HEK293 (cell line): ENCODE measurements around the gene PANK2.
A peak's percentile ranks its signal among the peaks of the same experiment; 100 is the strongest.

Source experiments
- ATF2 ChIP-seq: fragments of 450-650 bp; formaldehyde crosslinking; IDR thresholded peaks from 2 replicates; pipeline ENCODE4 v1.5.1; 2016; ENCODE audit warnings: missing biosample characterization, missing genetic modification characterization, low read depth
- BCL6B ChIP-seq: fragments of 450-650 bp; formaldehyde crosslinking; IDR thresholded peaks from 2 replicates; pipeline ENCODE4 v1.5.1; 2017; ENCODE audit warnings: missing biosample characterization, missing genetic modification characterization
- EGR2 ChIP-seq: fragments of 450-650 bp; formaldehyde crosslinking; IDR thresholded peaks from 2 replicates; pipeline ENCODE4 v1.5.1; 2016; ENCODE audit warnings: low read depth, missing biosample characterization, missing genetic modification characterization
- KLF8 ChIP-seq: fragments of 450-650 bp; formaldehyde crosslinking; IDR thresholded peaks from 2 replicates; pipeline ENCODE4 v1.5.1; 2016; ENCODE audit warnings: missing biosample characterization, missing genetic modification characterization
- REPIN1 ChIP-seq: fragments of 450-650 bp; formaldehyde crosslinking; IDR thresholded peaks from 2 replicates; pipeline ENCODE4 v1.5.1; 2017; ENCODE audit warnings: missing biosample characterization, missing genetic modification characterization, low read depth
- SALL2 ChIP-seq: fragments of 450-650 bp; formaldehyde crosslinking; IDR thresholded peaks from 2 replicates; pipeline ENCODE4 v1.5.0; 2017; ENCODE audit warnings: missing biosample characterization, mild to moderate bottlenecking, missing genetic modification characterization, borderline replicate concordance
- YY1 ChIP-seq: fragments of 450-650 bp; formaldehyde crosslinking; IDR thresholded peaks from 2 replicates; pipeline ENCODE4 v1.5.1; 2018; ENCODE audit warnings: missing biosample characterization, missing genetic modification characterization
- ZBTB48 ChIP-seq: fragments of 450-650 bp; formaldehyde crosslinking; IDR thresholded peaks from 2 replicates; pipeline ENCODE4 v1.5.1; 2016; ENCODE audit warnings: missing biosample characterization, missing genetic modification characterization
- ZNF10 ChIP-seq: fragments of 450-650 bp; formaldehyde crosslinking; IDR thresholded peaks from 2 replicates; pipeline ENCODE4 v1.5.1; 2017; ENCODE audit warnings: missing biosample characterization, missing genetic modification characterization
- ZNF169 ChIP-seq: fragments of 450-650 bp; formaldehyde crosslinking; IDR thresholded peaks from 2 replicates; pipeline ENCODE4 v1.5.1; 2016; ENCODE audit warnings: missing biosample characterization, missing genetic modification characterization
- ZNF211 ChIP-seq: fragments of 450-650 bp; formaldehyde crosslinking; IDR thresholded peaks from 2 replicates; pipeline ENCODE4 v1.5.1; 2016; ENCODE audit warnings: low read depth, missing biosample characterization, missing genetic modification characterization
- ZNF239 ChIP-seq: fragments of 450-650 bp; formaldehyde crosslinking; IDR thresholded peaks from 2 replicates; pipeline ENCODE4 v1.5.1; 2016; ENCODE audit warnings: missing biosample characterization, missing genetic modification characterization
- ZNF280C ChIP-seq: fragments of 450-650 bp; formaldehyde crosslinking; IDR thresholded peaks from 2 replicates; pipeline ENCODE4 v1.5.1; 2016; ENCODE audit warnings: missing biosample characterization, missing genetic modification characterization
- ZNF302 ChIP-seq: fragments of 450-650 bp; formaldehyde crosslinking; IDR thresholded peaks from 2 replicates; pipeline ENCODE4 v1.5.1; 2016; ENCODE audit warnings: missing biosample characterization, missing genetic modification characterization, low read depth
- ZNF341 ChIP-seq: fragments of 450-650 bp; formaldehyde crosslinking; IDR thresholded peaks from 2 replicates; pipeline ENCODE4; 2016; ENCODE audit warnings: low read depth, missing biosample characterization, missing genetic modification characterization
- ZNF449 ChIP-seq: fragments of 450-650 bp; formaldehyde crosslinking; IDR thresholded peaks from 2 replicates; pipeline ENCODE4 v1.5.1; 2017; ENCODE audit warnings: missing biosample characterization, mild to moderate bottlenecking, missing genetic modification characterization, moderate library complexity
- ZNF513 ChIP-seq: fragments of 450-650 bp; IDR thresholded peaks from 2 replicates; pipeline ENCODE4 v1.5.1; 2018; ENCODE audit warnings: missing biosample characterization, missing genetic modification characterization
- ZNF518A ChIP-seq: fragments of 450-650 bp; formaldehyde crosslinking; conservative IDR thresholded peaks from 2 replicates; pipeline ENCODE4 v1.5.1; 2016; ENCODE audit warnings: low read depth, missing biosample characterization, missing genetic modification characterization
- ZNF580 ChIP-seq: fragments of 450-650 bp; formaldehyde crosslinking; IDR thresholded peaks from 2 replicates; pipeline ENCODE4 v1.5.1; 2016; ENCODE audit warnings: missing biosample characterization, missing genetic modification characterization
- ZNF621 ChIP-seq: fragments of 450-650 bp; formaldehyde crosslinking; IDR thresholded peaks from 2 replicates; pipeline ENCODE4 v1.5.1; 2017; ENCODE audit warnings: missing biosample characterization, missing genetic modification characterization
- ZNF645 ChIP-seq: fragments of 450-650 bp; formaldehyde crosslinking; IDR thresholded peaks from 2 replicates; pipeline ENCODE4; 2016; ENCODE audit warnings: missing biosample characterization, missing genetic modification characterization
- ZNF830 ChIP-seq: fragments of 450-650 bp; IDR thresholded peaks from 2 replicates; pipeline ENCODE4 v1.5.0; 2018; ENCODE audit warnings: missing biosample characterization, missing genetic modification characterization, low read depth, mild to moderate bottlenecking, moderate library complexity
- ZNF837 ChIP-seq: fragments of 450-650 bp; formaldehyde crosslinking; IDR thresholded peaks from 2 replicates; pipeline ENCODE4 v1.5.1; 2016; ENCODE audit warnings: missing biosample characterization, missing genetic modification characterization

The PANK2 gene

GRCh38 chr20:3846740-3847428 is 42.3 kb upstream of the PANK2 start, which contains the start of gene MAVS (continued):
- TF ChIP-seq ZNF837 (tag by site-specific recombination): no peak
- TF ChIP-seq ZNF580 (tag by site-specific recombination): no peak
- TF ChIP-seq ZNF621 (tag by site-specific recombination): no peak
- no peak for TF ChIP-seq ZNF211 (tag by site-specific recombination)
- no peak for TF ChIP-seq ZNF830 (tag by site-specific recombination)
- TF ChIP-seq ZNF645 (tag by site-specific recombination): peak; percentile 18; the same call in 1 of the 2 replicates
- TF ChIP-seq ZNF10: no peak
- TF ChIP-seq ZNF449: no peak
- no peak for TF ChIP-seq BCL6B (tag by site-specific recombination)
- peak; percentile 71 for TF ChIP-seq KLF8 (tag by site-specific recombination)
- no peak for TF ChIP-seq ZNF169 (tag by site-specific recombination)
- no peak for TF ChIP-seq ZNF518A (tag by site-specific recombination)
- TF ChIP-seq SALL2 (tag by site-specific recombination): no peak
- TF ChIP-seq EGR2 (tag by site-specific recombination): no peak
- TF ChIP-seq ZBTB48 (tag by site-specific recombination): peak; percentile 71
- no peak for TF ChIP-seq ATF2 (tag by site-specific recombination)
- no peak for TF ChIP-seq ZNF280C (tag by site-specific recombination)
- TF ChIP-seq YY1 (tag by site-specific recombination): 0 out of 2 replicates have a peak, but pooled peaks have one; percentile 8
- TF ChIP-seq ZNF341 (tag by site-specific recombination): peak; percentile 81
- no peak for TF ChIP-seq ZNF513
- TF ChIP-seq ZNF239 (tag by site-specific recombination): peak; percentile 43; the same call in 1 of the 2 replicates
- no peak for TF ChIP-seq ZNF302 (tag by site-specific recombination)
- no peak; the same call in 1 of the 2 replicates for TF ChIP-seq REPIN1 (tag by site-specific recombination)
